GM12878 (cell line): ENCODE data around the gene TLR1. TPM values are rescaled to one million over a fixed set of nuclear protein-coding genes. Genes with fewer than 3 reads are reported as not detected.
A peak's percentile ranks its signal among the peaks of the same experiment; 100 is the strongest.

Source experiments
- BHLHE40 ChIP-seq, 2 experiments: fragments of 450-650 bp in 1 of 2; IDR thresholded peaks; 2 replicates each; pipeline ENCODE4 v1.6.1; 2011 to 2017; ENCODE audit warnings: low read depth in 2 of 2, borderline replicate concordance in 1 of 2, improper control_type of control experiment in 1 of 2, low read length in 1 of 2, mild to moderate bottlenecking in 1 of 2
- EP300 ChIP-seq, 2 experiments: fragments of 150-350 bp in 1 of 2; IDR thresholded peaks; 2 replicates each; pipeline ENCODE4 v1.6.1; 2011 to 2012; ENCODE audit warnings: low read depth in 2 of 2, low read length in 2 of 2, borderline replicate concordance in 1 of 2, improper control_type of control experiment in 1 of 2, inconsistent platforms in 1 of 2; ENCODE audit not compliant: control insufficient read depth in 1 of 2
- EZH2 ChIP-seq: IDR thresholded peaks from 2 replicates; pipeline ENCODE4 v1.6.1; 2012; ENCODE audit warnings: low read depth, mild to moderate bottlenecking, control low read depth, inconsistent platforms, low read length, borderline replicate concordance; ENCODE audit not compliant: control insufficient read depth
- FOXM1 ChIP-seq: IDR thresholded peaks from 2 replicates; pipeline ENCODE4 v1.6.1; 2012; ENCODE audit warnings: low read depth, mild to moderate bottlenecking, inconsistent platforms, low read length, moderate library complexity
- IKZF1 ChIP-seq: fragments of 450-650 bp; conservative IDR thresholded peaks from 2 replicates; pipeline ENCODE4 v1.6.1; 2017; ENCODE audit warnings: antibody characterized with exemption, mild to moderate bottlenecking
- IKZF2 ChIP-seq, 2 experiments: fragments of 450-650 bp; IDR thresholded peaks; 2 replicates each; pipeline ENCODE4 v1.6.1; 2017; ENCODE audit warnings: mild to moderate bottlenecking in 2 of 2, moderate library complexity in 2 of 2
- NBN ChIP-seq: fragments of 450-650 bp; IDR thresholded peaks from 2 replicates; pipeline ENCODE4 v1.6.1; 2016
- SMARCA5 ChIP-seq: fragments of 450-650 bp; IDR thresholded peaks from 2 replicates; pipeline ENCODE4 v1.6.1; 2017; ENCODE audit warnings: mild to moderate bottlenecking
- ZNF24 ChIP-seq: fragments of 450-650 bp; IDR thresholded peaks from 2 replicates; pipeline ENCODE4 v1.6.1; 2017; ENCODE audit warnings: antibody characterized with exemption, mild to moderate bottlenecking
- polyA plus RNA-seq, 11 experiments: library from polyadenylated mRNA; depleted of rRNA in 4 of 11; unstranded in 6 of 11; stranded (reverse) in 5 of 11; fragments of >200 nt; fragmentation: Nextera tagmentation in 4 of 11; fragmentation: Illumina TruSeq in 1 of 11; extraction: Ambion mirVana in 4 of 11; extraction: Trizol in 1 of 11; gene quantifications; 1 replicate in 1 of 11; 2 replicates in 10 of 11; pipeline versions ENCODE4 v1.2.1 to v1.2.3, GENCODE V29; 2011 to 2016; ENCODE audit warnings: inconsistent platforms in 2 of 11, missing spikeins in 2 of 11, low read depth in 1 of 11
- total RNA-seq, 4 experiments: library from RNA; depleted of rRNA in 3 of 4; stranded (reverse); fragments of >200 nt in 3 of 4; fragmentation: Illumina TruSeq in 1 of 4; extraction: Trizol in 1 of 4; gene quantifications; 2 replicates each; pipeline versions ENCODE4 v1.2.1 to v1.2.3, GENCODE V29; 2013 to 2021
- TF ChIP-seq, protein P1 (sequence below): fragments of 450-650 bp; formaldehyde crosslinking; IDR thresholded peaks from 2 replicates; pipeline ENCODE4 v1.5.0; 2022; ENCODE audit warnings: mild to moderate bottlenecking, missing genetic modification characterization
- TF ChIP-seq, protein P2 (sequence below): fragments of 450-650 bp; IDR thresholded peaks from 2 replicates; pipeline ENCODE4 v1.6.1; 2017; ENCODE audit warnings: mild to moderate bottlenecking, low read depth, inconsistent platforms; ENCODE audit not compliant: poor library complexity, severe bottlenecking
- TF ChIP-seq, protein P3 (sequence below): IDR thresholded peaks from 2 replicates; pipeline ENCODE4 v1.6.1; 2012; ENCODE audit warnings: low read depth, low read length, improper control_type of control experiment
- TF ChIP-seq, protein P4 (sequence below): fragments of 450-650 bp; IDR thresholded peaks from 2 replicates; pipeline ENCODE4 v1.6.1; 2016; ENCODE audit warnings: mild to moderate bottlenecking, moderate library complexity, borderline replicate concordance
- TF ChIP-seq, protein P5 (sequence below): IDR thresholded peaks from 2 replicates; pipeline ENCODE4 v1.6.1; 2011; ENCODE audit warnings: mild to moderate bottlenecking, low read depth, low read length, moderate library complexity; ENCODE audit not compliant: insufficient replicate concordance
- TF ChIP-seq, protein P6 (sequence below): IDR thresholded peaks from 2 replicates; pipeline ENCODE4 v1.6.1; 2011; ENCODE audit warnings: borderline replicate concordance, low read depth, mild to moderate bottlenecking, moderate library complexity, low read length; ENCODE audit not compliant: insufficient read depth, poor library complexity, severe bottlenecking

The TLR1 gene
- total and polyA plus RNA-seq, 10 of the 15 experiments (the other 5 are each of a cell fraction or from before 2014, with no cell fraction given): 9.3 to 57.1 (median 20.4) TPM

DNA sequence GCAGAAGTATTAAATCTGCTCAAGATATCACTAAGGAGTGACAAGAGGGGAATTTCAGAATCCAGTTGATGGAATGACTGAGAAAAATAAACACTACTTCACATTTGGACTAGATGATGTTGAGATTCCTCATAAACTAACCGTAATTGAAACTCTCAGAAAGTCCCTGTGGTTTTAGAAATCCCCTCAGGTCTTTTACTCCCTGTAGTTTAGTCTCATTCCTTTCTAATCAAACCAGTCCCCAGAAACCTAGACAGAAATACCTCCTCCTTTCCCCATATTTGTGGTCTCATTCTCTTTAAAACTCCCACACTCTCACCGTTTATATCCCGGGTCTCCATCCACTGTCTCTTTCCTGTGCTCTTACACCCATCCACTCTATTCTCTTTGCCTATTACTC is 15.0 kb upstream of the TLR1 start (continued):
- TF ChIP-seq, protein P1, sequence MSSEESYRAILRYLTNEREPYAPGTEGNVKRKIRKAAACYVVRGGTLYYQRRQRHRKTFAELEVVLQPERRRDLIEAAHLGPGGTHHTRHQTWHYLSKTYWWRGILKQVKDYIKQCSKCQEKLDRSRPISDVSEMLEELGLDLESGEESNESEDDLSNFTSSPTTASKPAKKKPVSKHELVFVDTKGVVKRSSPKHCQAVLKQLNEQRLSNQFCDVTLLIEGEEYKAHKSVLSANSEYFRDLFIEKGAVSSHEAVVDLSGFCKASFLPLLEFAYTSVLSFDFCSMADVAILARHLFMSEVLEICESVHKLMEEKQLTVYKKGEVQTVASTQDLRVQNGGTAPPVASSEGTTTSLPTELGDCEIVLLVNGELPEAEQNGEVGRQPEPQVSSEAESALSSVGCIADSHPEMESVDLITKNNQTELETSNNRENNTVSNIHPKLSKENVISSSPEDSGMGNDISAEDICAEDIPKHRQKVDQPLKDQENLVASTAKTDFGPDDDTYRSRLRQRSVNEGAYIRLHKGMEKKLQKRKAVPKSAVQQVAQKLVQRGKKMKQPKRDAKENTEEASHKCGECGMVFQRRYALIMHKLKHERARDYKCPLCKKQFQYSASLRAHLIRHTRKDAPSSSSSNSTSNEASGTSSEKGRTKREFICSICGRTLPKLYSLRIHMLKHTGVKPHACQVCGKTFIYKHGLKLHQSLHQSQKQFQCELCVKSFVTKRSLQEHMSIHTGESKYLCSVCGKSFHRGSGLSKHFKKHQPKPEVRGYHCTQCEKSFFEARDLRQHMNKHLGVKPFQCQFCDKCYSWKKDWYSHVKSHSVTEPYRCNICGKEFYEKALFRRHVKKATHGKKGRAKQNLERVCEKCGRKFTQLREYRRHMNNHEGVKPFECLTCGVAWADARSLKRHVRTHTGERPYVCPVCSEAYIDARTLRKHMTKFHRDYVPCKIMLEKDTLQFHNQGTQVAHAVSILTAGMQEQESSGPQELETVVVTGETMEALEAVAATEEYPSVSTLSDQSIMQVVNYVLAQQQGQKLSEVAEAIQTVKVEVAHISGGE (CRISPR knock-in tag): no peak
- TF ChIP-seq, protein P2, sequence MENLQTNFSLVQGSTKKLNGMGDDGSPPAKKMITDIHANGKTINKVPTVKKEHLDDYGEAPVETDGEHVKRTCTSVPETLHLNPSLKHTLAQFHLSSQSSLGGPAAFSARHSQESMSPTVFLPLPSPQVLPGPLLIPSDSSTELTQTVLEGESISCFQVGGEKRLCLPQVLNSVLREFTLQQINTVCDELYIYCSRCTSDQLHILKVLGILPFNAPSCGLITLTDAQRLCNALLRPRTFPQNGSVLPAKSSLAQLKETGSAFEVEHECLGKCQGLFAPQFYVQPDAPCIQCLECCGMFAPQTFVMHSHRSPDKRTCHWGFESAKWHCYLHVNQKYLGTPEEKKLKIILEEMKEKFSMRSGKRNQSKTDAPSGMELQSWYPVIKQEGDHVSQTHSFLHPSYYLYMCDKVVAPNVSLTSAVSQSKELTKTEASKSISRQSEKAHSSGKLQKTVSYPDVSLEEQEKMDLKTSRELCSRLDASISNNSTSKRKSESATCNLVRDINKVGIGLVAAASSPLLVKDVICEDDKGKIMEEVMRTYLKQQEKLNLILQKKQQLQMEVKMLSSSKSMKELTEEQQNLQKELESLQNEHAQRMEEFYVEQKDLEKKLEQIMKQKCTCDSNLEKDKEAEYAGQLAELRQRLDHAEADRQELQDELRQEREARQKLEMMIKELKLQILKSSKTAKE: peak; percentile 34
- TF ChIP-seq IKZF1 (peak; percentile 89), IKZF2 (IDR thresholded peaks at IDR 0.05) (peak; percentile 93 to 95), NBN (peak; percentile 18; the same call in 1 of the 2 replicates), BHLHE40 (IDR thresholded peaks at IDR 0.05; ENCODE audit: borderline replicate concordance in 1 of 2, low read depth in 2 of 2, low read length in 1 of 2) (peak; percentile 15 to 36; a peak in 1 of 4 replicates), EP300 (IDR thresholded peaks at IDR 0.05; ENCODE audit: borderline replicate concordance in 1 of 2, control insufficient read depth in 1 of 2, low read depth in 2 of 2, low read length in 2 of 2) (peak; percentile 64 to 84; a peak in 2 of 4 replicates), ZNF24 (peak; percentile 61; the same call in 1 of the 2 replicates), SMARCA5 (no peak), FOXM1 (peak; percentile 86; the same call in 1 of the 2 replicates), EZH2 (no peak)
- TF ChIP-seq, protein P3, sequence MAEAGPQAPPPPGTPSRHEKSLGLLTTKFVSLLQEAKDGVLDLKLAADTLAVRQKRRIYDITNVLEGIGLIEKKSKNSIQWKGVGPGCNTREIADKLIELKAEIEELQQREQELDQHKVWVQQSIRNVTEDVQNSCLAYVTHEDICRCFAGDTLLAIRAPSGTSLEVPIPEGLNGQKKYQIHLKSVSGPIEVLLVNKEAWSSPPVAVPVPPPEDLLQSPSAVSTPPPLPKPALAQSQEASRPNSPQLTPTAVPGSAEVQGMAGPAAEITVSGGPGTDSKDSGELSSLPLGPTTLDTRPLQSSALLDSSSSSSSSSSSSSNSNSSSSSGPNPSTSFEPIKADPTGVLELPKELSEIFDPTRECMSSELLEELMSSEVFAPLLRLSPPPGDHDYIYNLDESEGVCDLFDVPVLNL: no peak
- TF ChIP-seq, protein P4, sequence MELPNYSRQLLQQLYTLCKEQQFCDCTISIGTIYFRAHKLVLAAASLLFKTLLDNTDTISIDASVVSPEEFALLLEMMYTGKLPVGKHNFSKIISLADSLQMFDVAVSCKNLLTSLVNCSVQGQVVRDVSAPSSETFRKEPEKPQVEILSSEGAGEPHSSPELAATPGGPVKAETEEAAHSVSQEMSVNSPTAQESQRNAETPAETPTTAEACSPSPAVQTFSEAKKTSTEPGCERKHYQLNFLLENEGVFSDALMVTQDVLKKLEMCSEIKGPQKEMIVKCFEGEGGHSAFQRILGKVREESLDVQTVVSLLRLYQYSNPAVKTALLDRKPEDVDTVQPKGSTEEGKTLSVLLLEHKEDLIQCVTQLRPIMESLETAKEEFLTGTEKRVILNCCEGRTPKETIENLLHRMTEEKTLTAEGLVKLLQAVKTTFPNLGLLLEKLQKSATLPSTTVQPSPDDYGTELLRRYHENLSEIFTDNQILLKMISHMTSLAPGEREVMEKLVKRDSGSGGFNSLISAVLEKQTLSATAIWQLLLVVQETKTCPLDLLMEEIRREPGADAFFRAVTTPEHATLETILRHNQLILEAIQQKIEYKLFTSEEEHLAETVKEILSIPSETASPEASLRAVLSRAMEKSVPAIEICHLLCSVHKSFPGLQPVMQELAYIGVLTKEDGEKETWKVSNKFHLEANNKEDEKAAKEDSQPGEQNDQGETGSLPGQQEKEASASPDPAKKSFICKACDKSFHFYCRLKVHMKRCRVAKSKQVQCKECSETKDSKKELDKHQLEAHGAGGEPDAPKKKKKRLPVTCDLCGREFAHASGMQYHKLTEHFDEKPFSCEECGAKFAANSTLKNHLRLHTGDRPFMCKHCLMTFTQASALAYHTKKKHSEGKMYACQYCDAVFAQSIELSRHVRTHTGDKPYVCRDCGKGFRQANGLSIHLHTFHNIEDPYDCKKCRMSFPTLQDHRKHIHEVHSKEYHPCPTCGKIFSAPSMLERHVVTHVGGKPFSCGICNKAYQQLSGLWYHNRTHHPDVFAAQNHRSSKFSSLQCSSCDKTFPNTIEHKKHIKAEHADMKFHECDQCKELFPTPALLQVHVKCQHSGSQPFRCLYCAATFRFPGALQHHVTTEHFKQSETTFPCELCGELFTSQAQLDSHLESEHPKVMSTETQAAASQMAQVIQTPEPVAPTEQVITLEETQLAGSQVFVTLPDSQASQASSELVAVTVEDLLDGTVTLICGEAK: no peak
- TF ChIP-seq, protein P5, sequence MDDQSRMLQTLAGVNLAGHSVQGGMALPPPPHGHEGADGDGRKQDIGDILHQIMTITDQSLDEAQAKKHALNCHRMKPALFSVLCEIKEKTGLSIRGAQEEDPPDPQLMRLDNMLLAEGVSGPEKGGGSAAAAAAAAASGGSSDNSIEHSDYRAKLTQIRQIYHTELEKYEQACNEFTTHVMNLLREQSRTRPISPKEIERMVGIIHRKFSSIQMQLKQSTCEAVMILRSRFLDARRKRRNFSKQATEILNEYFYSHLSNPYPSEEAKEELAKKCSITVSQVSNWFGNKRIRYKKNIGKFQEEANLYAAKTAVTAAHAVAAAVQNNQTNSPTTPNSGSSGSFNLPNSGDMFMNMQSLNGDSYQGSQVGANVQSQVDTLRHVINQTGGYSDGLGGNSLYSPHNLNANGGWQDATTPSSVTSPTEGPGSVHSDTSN: no peak
- TF ChIP-seq, protein P6, sequence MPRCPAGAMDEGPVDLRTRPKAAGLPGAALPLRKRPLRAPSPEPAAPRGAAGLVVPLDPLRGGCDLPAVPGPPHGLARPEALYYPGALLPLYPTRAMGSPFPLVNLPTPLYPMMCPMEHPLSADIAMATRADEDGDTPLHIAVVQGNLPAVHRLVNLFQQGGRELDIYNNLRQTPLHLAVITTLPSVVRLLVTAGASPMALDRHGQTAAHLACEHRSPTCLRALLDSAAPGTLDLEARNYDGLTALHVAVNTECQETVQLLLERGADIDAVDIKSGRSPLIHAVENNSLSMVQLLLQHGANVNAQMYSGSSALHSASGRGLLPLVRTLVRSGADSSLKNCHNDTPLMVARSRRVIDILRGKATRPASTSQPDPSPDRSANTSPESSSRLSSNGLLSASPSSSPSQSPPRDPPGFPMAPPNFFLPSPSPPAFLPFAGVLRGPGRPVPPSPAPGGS: peak; percentile 83
